KOPT-K1 (cell line): Measurements from ENCODE around the gene SMURF1.
"Not testable (repeated sequence)": the region's sequence is repeated elsewhere in the genome, so short reads cannot be mapped to it uniquely, and the experiment has no call there.

ENCODE experiments used
- H3K27ac ChIP-seq: fragments of 200-600 bp; sonication (generic); 2 replicates; pipeline ENCODE4 v1.5.1; 2016; ENCODE audit warnings: antibody characterized with exemption, mild to moderate bottlenecking, low read depth, low read length; ENCODE audit not compliant: poor library complexity, severe bottlenecking
- H3K36me3 ChIP-seq: fragments of 200-600 bp; sonication (generic); 2 replicates; pipeline ENCODE4 v1.5.1; 2017; ENCODE audit warnings: antibody characterized with exemption, mild to moderate bottlenecking, low read length, moderate library complexity; ENCODE audit not compliant: insufficient read depth
- H3K9me3 ChIP-seq: fragments of 200-600 bp; sonication (generic); 2 replicates; pipeline ENCODE4 v1.5.1; 2017; ENCODE audit warnings: antibody characterized with exemption, low read length, mild to moderate bottlenecking; ENCODE audit not compliant: insufficient read depth, poor library complexity, severe bottlenecking

Gene SMURF1

DNA sequence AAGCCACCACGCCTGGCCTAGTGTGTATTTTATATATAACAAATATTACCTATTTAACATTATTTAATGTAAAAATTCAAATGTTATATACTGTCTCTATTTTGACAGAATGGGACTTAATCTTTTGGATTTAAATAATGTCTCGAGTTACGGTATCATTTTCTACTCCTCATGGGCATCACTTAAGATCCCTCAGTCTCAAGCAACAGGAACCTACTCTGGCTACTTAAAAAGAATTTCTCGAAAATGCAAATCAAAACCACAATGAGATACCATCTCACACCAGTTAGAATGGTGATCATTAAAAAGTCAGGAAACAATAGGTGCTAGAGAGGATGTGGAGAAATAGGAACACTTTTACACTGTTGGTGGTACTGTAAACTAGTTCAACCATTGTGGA lies 19.8 kb upstream of the SMURF1 start:
- not testable (repeated sequence) for H3K27ac ChIP-seq, H3K9me3 ChIP-seq, H3K36me3 ChIP-seq

DNA sequence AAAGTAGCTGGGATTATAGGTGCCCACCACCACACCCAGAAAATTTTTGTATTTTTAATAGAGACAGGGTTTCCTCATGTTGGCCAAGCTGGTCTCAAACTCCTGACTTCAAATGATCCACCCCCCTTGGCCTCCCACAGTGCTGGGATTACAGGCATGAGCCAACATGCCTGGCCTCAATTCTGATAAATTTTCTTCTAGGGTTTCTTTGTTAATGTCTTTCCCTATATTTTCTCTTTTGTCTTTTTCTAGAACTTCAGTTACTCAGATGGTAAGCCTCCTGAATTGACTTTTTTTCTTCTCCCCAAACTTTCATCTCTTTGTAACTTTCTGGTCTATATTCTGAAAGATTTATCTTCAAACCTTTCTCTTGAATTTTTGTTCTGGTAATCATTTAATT lies 12.7 kb upstream of the SMURF1 start:
- no peak overlapping the region for H3K27ac ChIP-seq
- no peaks in the 10 kb centered on the region for H3K36me3 ChIP-seq
- H3K9me3 ChIP-seq, result no peaks in the 10 kb centered on the region

DNA sequence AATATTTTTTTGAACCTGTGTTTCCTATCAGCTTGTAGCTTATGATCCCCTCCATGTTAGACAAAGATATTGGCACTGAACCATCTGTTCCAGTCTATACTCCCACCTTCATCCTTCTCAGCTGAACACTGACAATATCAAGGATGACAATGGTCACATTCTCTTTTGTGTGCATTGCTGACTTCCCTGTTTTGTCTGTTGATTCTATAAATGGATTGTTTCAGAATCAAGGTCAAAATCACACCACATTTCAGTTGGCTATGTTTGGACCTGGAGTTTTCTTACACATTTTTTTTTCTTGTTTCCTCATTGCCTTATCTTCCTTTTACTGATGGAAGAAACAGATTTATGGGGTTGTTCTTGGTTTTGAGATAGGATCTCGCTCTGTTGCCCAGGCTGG lies 11.3 kb upstream of the SMURF1 start:
- H3K27ac ChIP-seq, result no peak overlapping the region
- H3K36me3 ChIP-seq, result no peaks in the 10 kb centered on the region
- no peaks in the 10 kb centered on the region for H3K9me3 ChIP-seq

DNA sequence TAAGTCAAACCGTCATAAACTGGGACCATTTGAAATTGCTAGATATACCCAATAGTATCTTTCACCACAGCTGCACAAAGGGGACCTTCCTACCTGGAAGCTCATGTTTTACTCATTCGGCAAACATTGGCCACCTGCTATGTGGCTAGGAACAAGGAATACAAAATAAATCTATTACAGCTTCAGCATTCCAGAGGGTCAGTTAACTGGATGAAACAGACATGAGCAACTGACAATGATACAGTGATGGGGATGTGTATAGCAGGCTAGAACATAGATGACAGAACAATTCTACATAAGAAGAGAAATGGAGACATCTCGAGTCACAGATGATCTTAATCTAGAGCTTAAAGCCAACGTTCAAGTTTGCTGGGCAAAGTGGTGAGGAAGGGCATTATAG lies 3.1 kb upstream of the SMURF1 start:
- no peaks in the 10 kb centered on the region for H3K36me3 ChIP-seq
- no peak overlapping the region for H3K27ac ChIP-seq
- no peaks in the 10 kb centered on the region for H3K9me3 ChIP-seq

DNA sequence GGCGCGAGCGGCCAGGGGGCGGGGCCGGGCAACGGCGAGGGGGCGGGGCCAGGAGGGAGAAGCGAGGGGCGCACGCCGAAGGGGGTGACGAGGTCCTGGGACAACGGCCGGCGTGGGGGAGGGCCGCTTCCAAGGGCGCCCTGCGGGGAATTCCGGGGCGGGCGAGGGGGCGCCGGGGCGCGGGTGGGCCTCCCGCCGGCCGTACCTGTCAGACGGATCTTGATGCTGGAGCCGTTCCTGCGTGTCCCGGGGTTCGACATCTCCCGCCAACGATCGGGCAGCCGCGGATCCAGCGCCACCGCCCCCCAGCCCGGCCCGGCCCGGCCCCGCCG lies 421 bp downstream of the SMURF1 start:
- no peaks in the 10 kb centered on the region for H3K36me3 ChIP-seq
- H3K27ac ChIP-seq, result peak overlapping the region; percentile 67
- H3K9me3 ChIP-seq, result no peaks in the 10 kb centered on the region

DNA sequence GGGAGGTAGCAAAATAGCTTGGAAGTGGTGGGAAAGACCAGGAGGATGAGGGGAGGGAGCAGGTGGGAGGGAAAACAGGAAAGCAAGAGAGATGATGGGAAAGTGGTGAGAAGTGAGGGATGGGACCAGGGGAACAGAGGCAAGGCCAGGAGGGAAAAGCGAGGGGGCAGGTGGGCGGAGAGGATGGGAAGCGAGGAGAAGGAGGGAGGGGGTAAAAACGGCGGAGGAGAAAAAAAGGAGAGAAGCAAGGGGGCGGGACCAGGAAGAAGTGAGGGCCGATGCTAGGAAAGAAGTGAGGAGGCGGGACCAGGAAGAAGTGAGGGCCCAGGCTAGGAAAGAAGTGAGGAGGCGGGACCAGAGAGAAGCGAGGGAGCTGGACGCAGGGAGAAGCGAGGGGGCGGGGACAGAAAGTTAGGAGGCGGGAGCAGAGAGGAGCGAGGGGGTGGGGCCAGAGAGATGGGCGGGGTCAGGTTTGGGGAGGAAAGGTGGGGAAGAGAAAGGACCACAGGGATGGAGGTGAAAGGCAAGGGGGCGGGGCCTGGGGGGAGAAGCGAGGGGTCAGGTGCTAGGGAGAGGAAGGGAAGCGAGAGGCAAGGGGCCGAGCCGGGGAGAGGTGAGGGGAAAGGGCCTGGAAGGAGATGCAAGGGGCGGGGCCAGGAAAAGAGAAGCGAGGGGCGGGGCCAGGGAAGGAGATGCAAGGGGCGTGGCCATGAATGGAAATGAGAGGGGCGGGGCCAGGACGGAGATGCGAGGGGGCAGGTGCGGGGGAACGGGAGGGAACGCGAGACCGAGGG lies 984 bp downstream of the SMURF1 start:
- Histone ChIP-seq H3K36me3 (no peaks in the 10 kb centered on the region), H3K27ac (peak overlapping the region; percentile 67), H3K9me3 (no peaks in the 10 kb centered on the region)

DNA sequence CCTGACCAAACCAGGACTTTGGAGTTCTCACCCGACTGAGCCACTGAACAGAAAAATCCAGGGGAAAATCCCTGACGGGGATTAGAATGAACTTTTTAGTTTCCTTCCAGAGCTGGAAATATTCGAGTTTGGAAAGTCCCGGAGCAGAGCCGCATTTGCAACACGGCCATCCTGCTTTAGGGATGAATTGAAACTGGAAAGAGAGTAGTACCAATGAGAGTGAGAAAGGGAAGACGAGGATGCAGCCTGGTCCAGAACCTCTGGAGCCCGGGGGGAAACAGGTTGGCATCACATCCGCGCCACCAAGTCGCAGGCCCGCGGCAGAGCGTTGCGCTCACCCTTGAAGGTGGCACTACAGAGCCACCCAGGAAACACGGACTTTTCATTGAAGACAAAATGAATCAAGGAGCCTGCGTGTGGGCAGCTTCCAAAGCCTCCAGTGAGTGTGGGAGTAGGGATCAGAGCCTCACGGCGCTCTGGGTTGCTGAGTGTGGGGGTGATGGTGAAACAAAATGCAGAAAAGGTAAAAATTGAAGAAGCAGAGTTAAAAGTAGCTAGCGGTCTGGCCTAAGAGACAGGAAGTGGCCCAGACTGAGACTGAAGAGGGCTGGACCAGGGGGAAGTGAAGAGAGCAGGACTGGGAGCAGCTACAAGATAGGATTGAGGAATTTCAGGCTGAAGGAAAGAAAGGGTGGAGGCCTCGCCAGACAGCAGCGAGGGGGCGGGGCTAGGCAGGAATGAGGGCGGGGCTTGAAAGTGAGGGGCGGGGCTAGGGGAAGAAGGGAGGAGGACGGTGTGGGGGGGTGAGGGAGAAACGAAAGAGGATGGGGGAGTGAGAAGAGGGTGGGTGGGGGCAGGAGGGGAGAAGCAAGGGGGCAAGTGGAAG lies 1.8 kb downstream of the SMURF1 start:
- H3K9me3 ChIP-seq, result no peaks in the 10 kb centered on the region
- H3K36me3 ChIP-seq, result no peaks in the 10 kb centered on the region
- H3K27ac ChIP-seq, result no peak overlapping the region

DNA sequence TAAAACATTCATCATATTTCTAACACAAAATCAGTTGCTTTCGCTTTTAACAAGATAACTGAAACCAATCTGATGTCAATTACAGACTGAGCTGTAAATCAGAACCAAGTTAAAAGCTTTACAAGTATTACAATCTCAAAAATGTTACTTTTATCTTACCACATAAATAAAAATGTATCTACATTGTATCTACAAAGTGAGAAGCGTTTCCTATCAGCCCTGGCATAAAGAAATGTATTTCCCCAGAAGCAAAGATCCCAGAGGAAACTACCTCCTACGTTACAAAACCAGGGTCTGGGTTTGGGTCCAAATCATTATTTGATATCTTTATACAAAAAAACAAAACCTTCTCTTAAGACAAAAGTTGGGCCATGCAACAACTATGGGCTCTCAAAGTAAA lies 2.6 kb downstream of the SMURF1 start:
- no peak overlapping the region for H3K27ac ChIP-seq
- H3K9me3 ChIP-seq, result no peaks in the 10 kb centered on the region
- H3K36me3 ChIP-seq, result no peaks in the 10 kb centered on the region

DNA sequence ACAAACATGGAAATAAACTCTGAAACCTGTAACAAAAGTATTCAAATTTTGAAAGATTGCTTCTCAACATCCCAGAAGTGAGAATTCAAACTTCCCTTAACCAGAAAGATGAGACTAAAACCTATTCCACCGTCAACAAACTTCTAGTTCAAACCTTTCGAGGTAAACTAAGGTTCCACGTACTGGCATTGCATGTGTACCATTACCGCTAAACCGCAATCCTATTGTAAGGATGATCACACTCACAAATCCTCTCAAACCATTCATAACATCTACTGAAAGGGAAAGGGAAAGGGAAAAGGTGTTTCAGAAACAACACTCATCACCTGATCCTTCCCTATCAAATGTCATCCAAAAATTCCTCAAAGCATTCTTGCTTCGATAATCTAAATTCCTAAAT lies 3.1 kb downstream of the SMURF1 start:
- H3K36me3 ChIP-seq, result no peaks in the 10 kb centered on the region
- no peak overlapping the region for H3K27ac ChIP-seq
- no peaks in the 10 kb centered on the region for H3K9me3 ChIP-seq

DNA sequence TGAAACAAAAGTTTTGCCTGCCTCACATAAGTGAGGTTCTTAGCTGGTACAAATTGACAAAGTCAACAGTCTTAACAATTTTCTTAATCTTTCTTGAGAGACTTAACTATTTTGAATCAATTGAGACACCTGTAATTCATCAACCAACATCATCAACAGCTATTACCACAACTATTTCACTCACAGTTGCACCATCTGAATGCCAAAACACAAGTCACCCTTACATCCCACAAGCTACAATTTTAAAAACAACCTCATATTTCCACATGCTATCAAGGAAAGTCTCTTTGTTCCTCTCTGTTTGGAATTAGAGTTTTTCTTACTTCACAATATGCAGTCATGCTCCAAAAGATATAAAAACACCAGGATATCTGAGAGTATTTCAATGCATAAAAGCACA lies 4.9 kb downstream of the SMURF1 start:
- Histone ChIP-seq H3K27ac (no peak overlapping the region), H3K9me3 (no peaks in the 10 kb centered on the region), H3K36me3 (no peaks in the 10 kb centered on the region)

DNA sequence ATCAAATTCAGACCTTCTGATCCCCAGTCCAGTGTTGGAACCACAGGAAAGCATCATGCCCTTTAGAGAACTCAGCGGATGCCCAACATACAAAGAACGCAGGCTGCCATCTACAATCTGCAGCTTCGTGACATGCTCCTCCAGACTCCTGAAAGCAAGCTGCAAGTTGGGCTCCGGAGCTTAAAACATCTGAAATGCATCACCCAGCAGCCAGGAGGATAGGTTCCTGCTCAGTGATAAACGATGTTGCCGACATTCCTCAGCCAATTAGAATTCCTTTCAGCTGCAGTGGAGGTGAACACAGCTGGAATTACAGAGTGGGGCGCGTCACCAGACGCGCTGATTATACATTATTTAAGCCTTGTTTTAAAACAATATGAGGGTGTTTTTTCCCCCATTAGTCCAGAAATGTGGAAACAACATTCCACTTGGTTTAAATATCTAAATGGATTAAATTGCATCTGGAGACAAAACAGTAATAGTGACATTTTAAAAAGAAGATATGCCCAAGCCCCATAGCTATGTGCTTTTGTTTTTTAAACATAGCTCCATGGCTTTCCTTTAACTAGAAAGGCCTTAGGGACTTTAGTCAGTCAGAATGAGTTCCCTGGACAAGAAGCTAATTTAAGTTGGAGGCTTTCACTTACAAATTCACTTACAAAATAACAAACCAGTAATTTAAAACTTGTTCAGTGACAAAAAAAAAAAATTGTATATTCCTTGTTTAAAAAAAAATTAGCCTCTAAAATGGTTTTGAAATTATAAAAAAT lies 6.3 kb downstream of the SMURF1 start:
- H3K36me3 ChIP-seq, result no peaks in the 10 kb centered on the region
- H3K9me3 ChIP-seq, result no peaks in the 10 kb centered on the region
- no peak overlapping the region for H3K27ac ChIP-seq

DNA sequence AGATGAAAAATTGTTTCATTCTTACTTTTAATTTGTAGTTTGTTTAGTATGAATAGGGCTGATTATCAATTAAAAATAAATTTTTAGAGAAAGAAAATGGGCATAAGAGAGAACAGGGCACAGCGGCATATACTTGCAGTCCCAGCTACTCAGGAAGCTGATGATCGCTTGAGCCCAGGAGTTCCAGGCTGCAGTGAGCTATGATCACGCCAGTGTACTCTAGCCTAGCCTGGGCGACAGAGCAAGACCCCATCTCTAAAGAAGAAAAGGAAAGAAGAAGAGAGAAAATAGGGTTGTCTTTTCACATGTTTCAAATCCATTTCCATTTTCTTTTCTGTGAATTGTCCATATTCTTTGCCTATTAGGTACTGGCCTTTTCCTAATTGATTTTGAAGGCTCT lies 8.0 kb downstream of the SMURF1 start:
- Histone ChIP-seq H3K36me3 (no peaks in the 10 kb centered on the region), H3K9me3 (no peaks in the 10 kb centered on the region), H3K27ac (no peak overlapping the region)

DNA sequence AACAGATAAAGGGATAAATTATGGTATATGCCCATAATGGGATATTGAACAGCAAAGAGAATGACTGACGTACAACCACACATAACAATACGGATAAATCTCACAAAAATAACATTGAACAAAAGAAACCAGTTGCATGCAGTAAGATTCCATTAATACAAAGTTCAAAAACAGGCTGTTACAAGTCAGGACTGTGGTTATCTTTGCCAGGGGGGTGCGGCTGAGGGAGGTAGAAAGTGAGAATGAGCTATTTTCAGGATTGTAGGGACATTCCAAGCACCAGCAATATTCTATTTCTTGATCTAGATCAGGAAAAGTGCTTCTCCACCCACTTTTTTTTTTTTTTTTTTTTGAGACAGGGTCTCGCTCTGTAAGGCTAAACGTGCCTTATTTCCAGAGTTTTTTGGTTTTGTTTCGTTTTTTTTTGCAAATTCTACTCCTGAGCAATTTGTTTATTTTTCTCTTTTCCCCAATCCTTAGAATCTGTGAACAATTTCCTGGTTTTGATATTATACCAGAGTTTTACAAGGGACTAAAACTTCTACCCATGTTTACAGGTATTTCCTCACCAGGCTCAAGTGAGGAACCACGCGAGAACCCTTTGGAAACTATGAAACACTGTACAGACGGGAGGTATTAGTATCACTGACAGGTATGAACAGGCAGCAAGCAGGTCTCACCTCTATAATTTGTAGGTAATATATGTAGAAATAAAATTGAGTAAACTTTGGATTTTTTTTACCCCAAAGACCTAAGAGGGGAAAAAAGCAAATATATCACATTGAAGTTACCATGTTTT lies 9.9 kb downstream of the SMURF1 start:
- no peak overlapping the region for H3K27ac ChIP-seq
- H3K9me3 ChIP-seq, result no peaks in the 10 kb centered on the region
- no peaks in the 10 kb centered on the region for H3K36me3 ChIP-seq

DNA sequence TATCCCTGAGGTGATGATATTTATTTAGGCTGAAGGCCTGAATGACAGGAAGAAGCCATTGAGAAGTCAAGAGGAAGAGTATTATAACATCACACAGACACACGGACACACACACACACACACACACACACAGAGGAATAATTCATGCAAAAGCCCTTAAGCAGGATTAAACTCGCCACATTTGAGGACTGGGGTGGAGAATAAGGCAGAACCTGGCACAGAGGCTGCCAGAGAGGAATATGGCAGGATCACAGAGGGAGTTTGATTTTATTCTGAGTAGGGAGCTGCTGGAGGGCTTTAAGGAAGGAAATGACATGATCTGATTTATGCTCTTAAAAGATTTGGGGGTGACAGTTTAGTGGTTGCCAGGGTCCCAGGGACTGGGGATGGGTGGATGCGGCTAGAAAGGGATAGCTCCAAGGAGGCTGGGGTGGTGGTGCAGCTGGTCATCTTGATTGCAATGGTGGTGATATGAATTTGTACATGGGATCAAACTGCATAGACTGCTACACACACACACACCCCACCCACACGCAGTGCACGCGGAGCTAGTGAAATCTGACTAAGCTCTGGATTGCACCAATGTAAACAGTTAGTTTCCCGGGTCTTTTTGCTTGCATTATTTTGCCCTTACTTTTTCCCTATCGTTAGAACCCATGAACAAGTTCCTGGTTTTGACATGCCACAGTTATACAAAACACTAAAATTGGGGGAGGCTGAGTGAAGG lies 11.2 kb downstream of the SMURF1 start:
- H3K27ac ChIP-seq, result no peak overlapping the region
- no peaks in the 10 kb centered on the region for H3K36me3 ChIP-seq
- H3K9me3 ChIP-seq, result no peaks in the 10 kb centered on the region
